ENCODE data around the gene CLEC10A.
"Not testable (repeated sequence)": the region's sequence is repeated elsewhere in the genome, so short reads cannot be mapped to it uniquely, and the experiment has no call there.

Gene CLEC10A

DNA sequence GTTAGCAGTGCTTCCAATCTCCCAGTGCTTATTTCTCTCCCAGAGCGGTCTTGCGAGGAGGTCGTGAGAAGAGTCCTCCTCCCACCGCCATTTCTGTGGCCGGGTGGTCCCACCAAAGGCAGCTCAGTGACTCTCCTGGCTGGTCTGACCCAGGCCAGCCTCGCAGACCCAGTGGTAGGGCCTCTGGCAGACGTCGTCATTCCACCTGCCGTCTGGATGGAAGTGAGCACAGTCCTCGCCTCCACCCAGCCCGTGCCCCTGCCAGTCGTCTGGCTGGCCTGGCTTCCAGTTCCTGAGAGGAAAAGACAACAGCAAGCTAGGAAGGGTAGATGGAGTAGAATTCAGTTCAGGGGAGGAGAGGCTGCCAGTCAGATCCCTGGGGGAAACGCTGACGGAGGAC is 5.1 kb downstream of the CLEC10A start:
- DNase-seq (ENCODE audit: low read depth): no peak

DNA sequence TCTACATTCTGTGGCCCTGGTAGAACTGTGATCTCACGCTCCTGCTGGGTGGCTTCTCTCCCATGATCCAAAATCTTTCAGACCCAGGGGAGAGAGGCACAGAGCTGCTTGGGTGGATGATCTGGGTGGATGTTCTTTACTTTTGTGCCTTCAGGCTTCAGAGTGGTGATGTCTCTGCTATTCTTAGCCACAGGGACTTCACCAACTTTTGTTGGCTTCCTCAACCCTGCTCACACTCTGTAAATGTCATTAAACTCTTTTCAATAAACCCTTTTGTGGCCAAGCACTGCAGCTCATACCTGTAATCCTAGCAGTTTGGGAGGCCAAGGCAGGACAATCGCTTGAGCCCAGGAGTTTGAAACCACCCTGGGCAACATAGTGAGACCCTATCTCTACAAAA is 7.6 kb downstream of the CLEC10A start:
- no peak for DNase-seq (ENCODE audit: low read depth)

DNA sequence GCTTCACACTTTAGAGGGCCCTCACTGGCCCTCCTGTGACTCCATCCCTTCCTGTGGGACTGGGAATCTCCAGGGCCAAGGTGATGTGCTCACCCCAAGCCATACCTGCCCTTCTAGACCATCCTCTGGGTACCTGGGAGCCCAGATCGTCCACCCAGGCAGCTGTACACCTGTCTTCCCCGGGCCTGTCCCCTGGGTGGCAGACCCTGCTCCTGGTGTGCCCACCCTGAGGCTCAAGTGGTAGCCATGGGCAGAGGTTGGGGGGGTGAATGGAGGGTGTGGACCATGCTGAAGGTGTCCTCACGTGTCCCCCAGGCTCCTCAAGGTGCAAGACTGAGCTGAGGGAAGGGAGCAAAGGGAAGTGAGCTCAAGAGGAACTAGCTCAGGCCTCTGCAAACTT is 9.3 kb downstream of the CLEC10A start:
- no peak for DNase-seq (ENCODE audit: low read depth)

DNA sequence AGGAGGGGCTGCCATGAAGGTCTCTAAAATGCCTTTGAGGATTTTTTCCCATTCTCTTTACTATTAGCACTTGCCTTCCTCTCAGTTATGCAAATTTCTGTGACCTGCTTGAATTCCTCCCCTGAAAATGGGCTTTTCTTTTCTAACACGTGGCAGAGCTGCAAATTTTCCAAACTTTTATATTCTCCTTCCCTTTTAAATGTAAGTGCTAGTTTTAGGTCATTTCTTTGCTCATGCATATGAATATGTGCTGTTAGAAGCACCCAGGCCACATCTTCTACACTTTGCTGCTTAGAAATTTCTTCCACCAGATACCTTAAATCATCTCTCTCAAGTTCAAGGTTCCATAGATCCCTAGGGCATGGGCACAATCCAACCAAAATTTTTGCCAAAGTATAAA is 11.8 kb downstream of the CLEC10A start:
- no peak for DNase-seq (ENCODE audit: low read depth)

DNA sequence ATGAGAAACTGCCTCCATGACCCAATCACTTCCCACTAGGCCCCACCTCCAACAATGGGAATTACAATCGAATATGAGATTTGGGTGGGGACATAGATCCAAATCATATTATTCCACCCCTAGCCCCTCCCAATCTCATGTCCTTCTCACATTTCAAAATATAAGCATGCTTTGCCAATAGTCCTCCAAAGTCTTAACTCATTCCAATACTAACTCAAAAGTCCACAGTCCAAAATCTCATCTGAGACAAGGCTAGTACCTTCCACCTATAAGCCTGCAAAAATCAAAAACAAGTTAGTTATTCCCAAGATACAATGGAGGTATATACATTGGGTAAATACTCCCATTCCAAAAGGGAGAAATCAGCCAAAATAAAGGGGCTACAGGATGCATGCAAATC is 12.9 kb downstream of the CLEC10A start:
- no peak for DNase-seq (ENCODE audit: low read depth)

DNA sequence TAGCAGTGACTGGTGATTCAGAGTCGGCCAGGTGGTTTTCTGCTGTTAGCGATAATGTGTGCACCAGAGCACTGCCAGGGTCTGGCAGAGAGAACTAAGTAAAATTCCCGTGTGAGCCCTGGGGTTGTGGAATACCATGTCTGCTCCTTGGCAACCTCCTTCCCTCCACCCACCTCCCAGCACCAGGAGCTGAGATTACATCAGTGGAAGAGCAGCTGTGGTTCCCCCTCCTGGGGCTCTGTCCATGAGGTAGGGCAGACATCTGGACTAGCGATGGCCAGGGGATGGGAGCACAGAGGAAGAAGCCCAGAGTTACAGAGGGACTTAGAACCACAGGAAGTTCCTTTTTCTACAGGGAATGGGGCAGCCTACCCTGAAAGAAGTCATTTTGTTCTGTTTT is 15.8 kb downstream of the CLEC10A start:
- no peak for DNase-seq (ENCODE audit: low read depth)

DNA sequence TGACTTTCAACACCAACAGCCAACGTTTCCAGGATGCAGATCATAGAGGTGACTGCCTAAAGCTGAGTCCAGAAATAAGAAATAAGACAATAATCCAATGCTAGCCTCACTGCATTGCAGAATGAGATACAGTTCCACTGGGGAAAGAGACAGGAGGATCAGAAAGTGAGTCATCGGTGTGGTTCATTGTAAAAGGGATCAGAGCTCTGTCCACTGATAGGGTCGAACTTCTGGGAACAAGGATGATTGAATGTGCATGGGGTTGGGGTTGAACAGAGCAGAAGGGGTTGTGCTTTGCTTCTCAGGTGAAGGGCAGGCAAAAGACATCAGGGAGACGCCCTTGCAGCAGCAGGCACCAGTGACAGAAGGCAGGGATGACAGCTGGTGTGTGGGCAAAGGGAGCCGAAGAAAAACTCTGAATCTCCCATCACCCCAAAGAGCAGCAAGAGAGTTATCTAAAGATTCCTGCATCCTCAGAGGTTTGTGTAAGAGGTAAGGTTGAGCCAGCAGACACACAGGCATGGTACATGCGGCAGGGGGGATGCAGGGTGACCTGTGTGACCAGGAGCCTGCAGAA is 16.4 kb downstream of the CLEC10A start:
- no peak for DNase-seq (ENCODE audit: low read depth)

DNA sequence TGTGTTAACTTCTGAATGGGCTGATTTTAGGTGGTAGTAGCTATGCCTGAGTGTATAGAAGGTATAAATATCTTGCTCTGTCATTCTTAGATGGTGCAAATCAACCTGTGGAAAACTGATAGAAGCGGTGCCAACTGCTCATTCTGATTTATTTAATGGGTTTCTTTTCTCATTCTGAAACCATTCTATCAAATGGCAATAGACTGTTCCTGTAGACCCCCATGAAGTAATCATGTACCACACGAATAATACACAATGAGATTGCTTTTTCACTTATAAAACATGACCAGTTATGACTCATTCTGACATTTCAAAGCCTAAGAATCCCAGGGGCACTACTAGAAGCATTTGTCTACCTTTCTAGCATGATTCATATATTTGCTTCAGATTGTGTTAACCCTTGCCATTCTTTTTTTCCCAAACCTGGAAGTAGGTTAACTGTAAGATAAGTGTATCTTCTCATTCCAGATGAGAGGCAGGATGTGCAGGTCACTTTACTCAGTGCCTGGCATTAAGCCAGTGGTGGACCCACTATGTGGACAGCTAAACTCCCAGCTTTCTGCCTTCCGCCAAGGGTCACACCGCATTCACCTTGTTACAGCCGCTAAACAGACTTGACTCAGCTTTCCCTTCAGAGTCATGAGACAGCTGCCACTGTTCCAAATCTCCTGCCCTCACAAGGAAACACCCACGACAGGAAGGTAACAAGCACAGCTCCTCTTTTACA is 19.7 kb downstream of the CLEC10A start:
- DNase-seq (ENCODE audit: low read depth): no peak

DNA sequence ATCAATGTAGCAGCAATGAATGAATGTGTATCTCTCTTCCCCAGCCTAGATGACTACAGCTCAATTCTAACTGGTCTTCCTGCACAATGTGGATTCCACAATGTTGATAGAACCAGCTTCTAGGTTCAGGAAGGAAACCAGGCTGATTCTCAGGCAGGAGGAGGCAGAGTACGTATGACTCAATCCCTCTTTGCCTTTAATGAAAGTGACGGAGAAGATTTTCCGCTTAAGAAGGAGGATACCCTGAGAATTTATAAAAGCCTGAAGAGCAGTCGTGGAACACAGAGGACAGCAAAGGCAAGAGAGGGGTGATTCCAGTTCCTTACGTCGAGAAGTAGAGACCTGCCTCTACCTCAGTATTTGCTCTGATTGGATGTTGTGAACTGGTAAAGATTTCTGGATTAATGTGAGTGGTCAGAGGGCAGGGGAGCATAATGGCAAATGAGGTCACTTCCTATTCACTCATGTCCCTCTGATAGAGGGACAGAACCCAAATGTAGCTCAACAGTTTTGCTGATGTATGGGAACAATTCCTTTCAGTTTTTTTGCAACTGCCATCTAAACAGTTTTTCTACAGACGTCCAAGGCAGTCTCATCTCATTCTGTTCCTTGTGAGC is 21.1 kb downstream of the CLEC10A start:
- DNase-seq (ENCODE audit: low read depth): no peak

DNA sequence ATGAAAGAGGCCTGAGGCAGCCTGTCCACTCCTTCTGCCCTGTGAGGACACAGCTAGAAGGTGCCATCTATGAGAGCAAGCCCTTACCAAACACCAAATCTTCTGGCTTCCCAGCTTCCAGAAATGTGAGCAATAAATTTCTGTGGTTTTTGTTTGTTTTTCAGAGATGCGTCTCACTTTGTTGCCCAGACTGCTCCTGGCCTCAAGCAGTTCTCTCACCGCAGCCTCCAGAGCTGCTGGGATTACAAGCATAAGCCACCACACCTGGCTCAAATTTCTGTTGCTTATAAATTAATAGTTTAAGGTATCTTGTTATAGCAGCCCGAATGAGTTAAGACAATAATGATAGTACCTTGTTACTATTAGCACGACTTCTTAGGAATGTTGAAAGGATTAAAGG is 23.7 kb downstream of the CLEC10A start:
- DNase-seq (ENCODE audit: low read depth): no peak

DNA sequence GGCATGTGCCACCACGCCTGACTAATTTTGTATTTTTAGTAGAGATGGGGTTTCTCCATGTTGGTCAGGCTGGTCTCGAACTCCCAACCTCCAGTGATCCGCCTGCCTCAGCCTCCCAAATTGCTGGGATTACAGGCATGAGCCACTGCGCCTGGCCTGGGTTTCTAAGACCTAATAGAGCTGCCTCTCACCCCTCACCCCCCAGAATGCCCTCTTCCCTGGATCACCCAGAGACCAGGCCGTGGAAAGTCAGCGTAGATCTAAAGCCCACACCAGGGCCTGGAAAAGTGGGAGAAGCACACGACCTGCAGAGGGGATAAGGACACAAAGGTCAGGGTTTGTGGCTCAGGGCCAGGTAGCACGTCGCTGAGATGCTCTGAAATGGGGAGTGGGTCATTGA is 29.5 kb downstream of the CLEC10A start:
- DNase-seq (ENCODE audit: low read depth): not testable (repeated sequence)

DNA sequence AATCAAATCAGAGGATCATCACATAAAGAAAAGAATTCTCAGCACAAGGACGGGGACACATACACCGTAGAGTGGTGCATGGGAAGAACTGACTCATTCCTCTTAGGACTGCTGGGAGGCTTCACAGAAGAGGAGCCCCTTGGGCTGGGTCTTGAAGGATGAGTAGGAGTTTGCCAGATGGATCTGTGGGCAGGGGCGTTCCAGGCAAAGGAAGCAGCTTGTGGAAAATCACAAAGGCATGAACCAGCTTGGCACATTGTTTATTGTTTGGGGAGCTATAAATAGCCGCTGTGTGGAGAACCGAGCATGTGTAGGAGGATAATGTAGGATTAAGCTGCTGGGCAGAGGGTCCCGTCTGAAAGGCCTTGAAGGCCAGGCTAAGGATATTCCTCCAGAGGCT is 31.1 kb downstream of the CLEC10A start:
- DNase-seq (ENCODE audit: low read depth): no peak

DNA sequence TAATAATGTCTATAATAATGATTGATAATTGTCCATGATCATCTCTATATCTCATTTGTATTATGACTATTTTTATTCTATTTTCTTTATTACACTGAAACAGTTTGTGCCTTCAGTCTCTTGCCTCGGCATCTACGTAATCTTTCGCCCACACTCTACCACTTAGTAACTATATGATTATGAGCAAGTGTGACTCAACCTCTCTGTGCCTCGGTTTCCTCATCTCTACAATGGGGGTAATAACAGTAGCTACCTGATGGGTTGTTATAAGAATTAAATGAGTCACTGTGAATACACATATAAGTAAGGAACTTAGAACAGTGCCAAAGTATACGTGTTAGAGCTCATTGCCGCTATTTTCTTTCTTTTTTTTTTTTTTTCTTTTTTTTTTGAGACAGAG is 32.5 kb downstream of the CLEC10A start:
- DNase-seq (ENCODE audit: low read depth): no peak

DNA sequence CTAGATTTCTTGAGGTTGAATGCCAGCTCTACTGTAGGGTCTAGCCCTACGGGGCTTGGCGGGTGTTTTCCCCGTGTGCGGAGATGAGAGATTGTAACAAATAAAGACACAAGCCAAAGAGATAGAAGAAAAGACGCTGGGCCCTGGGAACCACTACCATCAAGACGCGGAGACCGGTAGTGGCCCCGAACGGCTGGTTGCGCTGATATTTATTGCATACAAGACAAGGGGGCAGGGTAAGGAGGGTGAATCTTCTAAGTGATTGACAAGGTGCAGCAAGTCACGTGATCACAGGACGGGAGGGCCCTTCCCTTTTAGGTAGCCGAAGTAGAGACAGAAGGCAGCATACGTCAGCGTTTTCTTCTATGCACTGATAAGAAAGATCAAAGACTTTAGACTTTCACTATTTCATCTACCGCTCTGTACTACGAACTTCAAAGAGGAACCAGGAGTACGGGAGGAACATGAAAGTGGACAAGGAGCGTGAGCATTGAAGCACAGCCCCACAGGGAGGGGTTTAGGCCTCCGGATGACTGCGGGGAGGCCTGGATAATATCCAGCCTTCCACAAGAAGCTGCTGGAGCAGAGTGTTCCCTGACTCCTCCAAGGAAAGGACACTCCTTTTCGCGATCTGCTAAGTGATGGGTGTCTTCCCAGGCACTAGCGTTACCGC is 33.2 kb downstream of the CLEC10A start:
- DNase-seq (ENCODE audit: low read depth): not testable (repeated sequence)

DNA sequence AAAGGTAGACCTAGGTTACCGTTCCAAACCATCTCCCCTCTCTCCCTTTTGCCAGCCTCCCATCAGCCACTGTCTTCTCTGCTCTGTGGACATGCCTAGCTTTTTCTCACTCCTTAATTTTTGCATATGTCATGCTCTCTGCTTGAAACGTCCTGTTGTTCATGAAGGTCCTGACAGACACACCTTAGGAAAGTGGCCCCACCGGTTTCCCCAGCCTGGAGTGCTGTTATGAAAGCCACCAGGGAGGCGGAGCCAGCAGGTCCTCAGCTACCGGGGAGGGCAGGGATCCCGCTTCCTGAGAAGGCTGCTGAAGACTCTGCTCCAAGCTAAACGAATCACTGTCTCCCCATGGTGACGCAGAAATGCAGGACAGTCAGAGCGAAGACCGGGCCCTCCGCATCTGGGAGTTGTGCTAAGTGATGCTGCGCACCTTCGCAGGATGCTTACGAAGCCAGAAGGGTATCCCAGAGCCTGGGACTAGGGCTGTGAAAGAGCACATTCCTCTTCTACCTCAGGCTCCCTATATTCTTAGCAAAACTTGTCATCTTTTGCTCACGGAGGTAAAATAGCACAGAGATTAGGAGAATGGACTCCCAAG is 33.8 kb downstream of the CLEC10A start:
- no peak for DNase-seq (ENCODE audit: low read depth)

DNA sequence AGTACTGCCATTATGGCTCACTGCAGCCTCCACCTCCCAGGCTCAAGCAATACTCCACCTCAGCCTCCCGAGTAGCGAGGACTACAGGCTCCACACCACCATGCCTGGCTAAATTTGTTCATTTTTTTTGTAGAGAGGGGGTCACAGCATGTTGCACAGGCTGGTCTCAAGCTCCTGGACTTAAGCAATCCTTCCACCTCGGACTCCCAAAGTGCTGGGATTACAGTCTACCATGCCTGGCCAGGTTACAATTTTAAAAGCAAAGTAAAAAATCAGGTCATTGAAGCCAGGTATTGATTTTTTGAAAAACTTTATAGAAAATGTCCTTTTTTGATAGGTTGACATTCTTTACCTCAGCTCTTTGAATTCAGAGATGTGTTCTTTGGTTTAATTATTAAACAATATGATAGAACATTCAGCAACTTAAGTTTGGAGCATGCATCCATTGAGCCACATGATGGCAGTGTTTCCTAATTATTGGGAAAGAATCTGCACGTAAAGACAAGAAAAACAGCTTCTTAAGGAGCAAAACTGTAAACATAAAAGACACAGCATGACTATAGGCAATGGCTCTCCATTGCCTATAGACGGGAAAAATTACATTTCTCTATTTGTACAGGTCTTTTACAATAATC is 34.4 kb downstream of the CLEC10A start:
- DNase-seq (ENCODE audit: low read depth): no peak

DNA sequence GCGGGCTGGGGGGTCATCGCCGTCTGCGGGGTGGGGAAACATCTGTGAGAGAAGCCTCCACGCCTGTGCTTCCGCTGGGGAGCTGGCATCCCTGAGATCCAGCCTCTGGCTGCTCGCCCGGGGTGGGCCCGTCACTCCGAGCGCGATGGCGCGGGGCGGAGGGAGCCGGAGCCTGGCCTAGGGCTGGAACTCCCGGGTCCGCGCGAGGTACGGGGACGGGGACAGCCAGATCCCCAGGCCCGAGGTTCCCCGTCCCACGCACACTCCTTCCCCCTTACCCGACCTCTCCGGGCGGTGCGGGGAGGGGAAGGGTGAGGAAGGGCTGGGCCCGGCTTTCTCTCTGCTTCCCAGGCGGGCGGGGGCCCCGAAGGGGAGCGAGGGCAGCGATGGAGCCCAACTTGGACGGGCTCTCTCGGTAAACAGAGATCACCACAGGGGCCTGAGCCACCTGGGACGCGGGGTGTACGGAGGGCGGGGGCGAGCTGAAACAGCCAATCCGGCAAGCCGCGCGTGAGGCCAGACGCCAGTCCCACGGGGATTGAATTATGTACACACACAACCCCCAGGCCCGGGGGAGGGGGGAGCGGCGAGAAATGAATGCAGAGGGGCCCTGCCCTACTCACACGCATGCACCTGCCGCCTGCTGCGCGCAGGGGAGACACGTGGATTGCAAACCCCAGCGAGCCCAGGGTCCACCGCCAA is 36.4 kb downstream of the CLEC10A start, which contains the start of gene SLC16A11:
Gene SLC16A11, minus strand, starts transcription at position 596 of the 702 bp plus-strand sequence. Its CDS starts 579 bp downstream, at position 17.
- DNase-seq (ENCODE audit: low read depth): no peak

DNA sequence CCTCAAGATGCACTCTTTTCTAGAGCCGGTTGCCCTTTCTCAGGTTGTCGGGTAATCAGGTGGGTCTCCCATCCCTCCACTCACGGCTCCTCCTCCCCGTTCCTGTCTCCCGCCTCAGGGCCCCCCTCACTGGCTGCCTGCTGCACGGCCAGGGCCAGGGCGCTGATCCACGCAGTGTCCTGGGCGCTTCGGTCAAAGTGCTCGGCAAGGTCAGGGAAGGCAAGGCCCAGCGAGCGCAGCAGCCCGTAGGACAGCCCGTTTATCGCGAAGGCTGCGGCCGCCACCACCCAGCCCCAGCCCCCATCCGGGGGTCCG is 36.9 kb downstream of the CLEC10A start:
- no peak for DNase-seq (ENCODE audit: low read depth)

DNA sequence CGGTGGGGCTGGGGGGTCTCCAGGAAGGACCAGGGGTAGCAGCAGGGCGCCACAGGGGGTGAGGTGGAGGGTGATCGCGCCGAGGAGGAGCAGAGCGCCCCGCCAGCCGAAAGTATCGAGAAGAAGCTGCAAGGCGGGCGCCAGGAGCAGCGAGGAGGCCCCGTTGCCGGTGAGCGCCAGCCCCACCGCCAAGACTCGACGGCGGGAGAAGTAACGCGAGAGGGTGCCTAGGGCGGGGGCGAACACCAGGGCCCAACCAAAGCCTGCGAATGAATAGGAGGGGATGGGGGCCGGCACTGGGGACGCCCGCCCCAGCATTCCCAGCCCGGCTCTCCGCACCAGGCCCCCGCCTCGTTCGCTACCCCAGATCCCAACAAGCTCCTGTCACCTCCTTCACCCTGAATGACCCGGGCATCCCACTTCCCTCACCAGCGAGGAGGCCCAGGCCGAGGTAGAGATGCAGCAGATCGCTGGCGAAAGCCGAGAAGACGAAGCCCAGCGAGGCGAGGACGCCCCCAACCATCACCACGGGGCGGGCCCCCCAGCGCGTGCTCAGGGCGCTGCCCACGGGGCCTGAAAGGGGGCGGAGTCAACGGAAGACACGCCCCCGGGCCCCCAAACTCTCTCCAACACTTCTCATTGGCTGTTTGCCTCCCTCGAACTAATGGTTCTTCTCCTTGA is 37.4 kb downstream of the CLEC10A start:
- no peak for DNase-seq (ENCODE audit: low read depth)

DNA sequence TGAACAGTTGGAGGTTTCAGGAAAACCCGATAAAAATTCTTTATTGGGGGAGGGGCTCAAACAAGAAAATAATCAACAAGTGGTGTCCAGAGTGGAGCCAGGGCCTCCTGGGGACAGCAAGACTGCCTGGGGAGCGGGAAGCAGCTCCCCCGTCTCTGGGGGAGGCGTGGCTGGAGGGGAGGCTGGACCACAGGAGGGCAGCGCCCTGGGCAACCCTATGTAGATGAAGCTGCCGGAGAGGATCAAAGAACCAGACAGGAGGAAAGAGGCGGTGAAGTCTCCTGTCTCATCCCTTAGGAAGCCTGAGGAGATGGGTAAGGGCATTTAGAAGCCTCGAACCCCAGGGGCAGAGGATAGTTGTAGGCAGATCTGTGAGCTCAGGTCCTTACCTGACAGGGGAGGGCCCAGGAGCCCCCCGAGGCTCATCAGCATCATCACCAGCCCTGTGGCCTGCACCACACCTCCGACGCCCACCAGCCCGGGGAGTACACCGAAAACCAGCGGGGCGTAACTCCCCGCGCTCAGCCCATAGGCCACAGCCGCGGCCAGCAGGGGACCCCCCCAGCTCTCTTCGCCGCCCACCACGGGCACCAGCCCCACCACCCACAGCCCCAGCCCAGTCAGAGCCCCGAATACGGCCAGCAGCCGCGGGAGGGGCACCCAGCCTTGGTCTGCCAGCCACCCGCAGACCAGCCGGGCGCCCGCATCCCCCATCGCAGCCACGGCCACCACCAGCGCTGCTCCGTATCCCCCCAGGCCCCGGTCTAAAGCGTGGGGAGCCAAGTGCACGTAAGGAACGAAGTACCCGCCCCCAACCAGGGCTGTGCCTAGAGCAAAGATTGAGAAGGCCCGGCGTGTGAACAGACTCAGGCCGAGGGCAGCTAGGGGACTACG is 38.2 kb downstream of the CLEC10A start:
- DNase-seq (ENCODE audit: low read depth): no peak

Measured in stimulated activated CD8-positive, alpha-beta memory T cell treated with anti-CD3 and anti-CD28 coated beads, Interleukin-12 subunit alpha, Interleukin-12 subunit beta, amount 100 ng/mL, for 4 hours (primary cell).